Renal pelvis (tissue), 4 donors: ENCODE measurements around the gene CELF1. TPM values are rescaled to one million over a fixed set of nuclear protein-coding genes. Genes with fewer than 3 reads are reported as not detected.
"Not testable (repeated sequence)": the region's sequence is repeated elsewhere in the genome, so short reads cannot be mapped to it uniquely, and the experiment has no call there.

Source experiments
- DNase-seq: peaks from one replicate; pipeline ENCODE4 v3.0.0-alpha.2; 2013
- polyA plus RNA-seq, 3 donors: library from polyadenylated mRNA; unstranded; fragments of 120-200 nt; gene quantifications; one replicate each; pipeline ENCODE4 v1.2.1, GENCODE V29; 2013; ENCODE audit not compliant: insufficient read length in 3 of 3

Gene CELF1
- polyA plus RNA-seq, 3 donors: 91.7 to 120 (median 119) TPM

DNA sequence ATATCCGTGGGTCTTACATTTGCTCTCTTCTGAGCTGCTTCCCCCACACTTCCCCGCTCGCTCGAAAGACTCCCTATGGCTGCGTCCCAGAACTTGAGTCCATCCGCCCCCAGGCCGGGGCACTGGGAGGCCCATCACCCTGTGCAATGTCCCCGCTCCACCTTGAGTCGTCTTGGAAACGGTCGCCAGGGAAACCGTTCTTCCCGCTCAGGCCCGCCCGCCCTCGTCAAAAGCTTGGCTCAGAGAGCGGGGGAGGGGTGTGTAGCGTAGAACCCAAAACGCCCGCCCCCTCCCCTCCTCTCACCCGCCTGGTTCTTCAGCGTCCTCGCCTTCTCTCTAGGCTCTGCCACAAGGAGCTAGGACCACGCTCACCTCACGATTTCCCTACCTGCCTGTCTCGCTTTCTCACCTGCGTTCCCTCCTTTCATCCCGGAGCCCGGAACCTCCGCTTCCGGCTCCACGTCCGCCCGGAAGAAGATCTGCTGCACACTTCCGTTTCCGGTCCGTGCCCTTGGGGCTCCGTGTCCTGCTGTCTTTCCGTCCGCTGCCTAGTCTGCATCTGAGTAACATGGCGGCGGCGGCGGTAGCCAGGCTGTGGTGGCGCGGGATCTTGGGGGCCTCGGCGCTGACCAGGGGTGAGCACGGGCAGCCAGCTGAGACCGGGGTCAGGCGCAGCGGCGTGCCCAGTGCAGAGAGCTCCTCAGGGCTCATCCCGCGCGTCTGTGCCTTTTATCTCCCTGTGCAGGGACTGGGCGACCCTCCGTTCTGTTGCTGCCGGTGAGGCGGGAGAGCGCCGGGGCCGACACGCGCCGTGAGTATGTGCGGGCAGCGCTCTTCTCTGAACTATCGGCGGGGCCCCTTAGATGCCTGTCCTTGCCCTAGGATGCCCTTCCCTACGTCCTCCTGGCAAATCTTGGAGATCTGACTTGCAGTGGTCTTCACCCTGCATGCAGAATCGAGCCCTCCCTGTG, 25.9 kb upstream of the CELF1 start, which contains the start of the genes KBTBD4 and NDUFS3:
KBTBD4 (minus strand) TSS at position 447 of the 971 bp plus-strand sequence; CDS start at position 428, 19 bp downstream.
NDUFS3 (plus strand) TSS at position 551 of the 971 bp plus-strand sequence; CDS start at position 569, 18 bp downstream.
- peak; percentile 95 for DNase-seq

DNA sequence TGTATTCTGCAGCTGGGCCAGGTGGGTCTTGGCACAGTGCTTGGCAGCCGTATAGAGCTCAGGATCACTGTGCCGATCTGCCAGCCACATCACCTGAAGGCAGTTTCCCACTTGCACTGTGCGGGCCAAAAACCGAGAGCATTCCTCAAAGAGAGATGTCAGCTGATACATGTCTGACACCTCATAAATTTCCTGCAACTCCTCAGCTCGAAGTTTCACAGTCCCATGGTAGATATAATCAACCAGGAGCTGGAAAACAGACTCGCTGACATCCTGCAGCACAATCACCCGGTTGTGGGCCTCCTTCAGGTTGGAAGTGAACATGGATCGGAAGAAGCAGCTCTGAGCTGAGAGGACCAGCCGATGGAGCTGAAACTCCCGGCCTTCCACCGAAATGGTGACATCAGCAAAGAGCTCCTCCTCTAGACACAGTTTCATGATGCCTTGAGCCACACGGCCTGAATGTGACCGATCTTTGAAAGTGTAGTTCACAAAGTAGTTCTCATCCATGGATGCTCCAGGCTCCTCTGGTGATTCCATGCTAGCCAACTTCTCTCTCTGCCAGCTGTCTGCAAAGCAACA, 24.6 kb upstream of the CELF1 start:
- no peak for DNase-seq

DNA sequence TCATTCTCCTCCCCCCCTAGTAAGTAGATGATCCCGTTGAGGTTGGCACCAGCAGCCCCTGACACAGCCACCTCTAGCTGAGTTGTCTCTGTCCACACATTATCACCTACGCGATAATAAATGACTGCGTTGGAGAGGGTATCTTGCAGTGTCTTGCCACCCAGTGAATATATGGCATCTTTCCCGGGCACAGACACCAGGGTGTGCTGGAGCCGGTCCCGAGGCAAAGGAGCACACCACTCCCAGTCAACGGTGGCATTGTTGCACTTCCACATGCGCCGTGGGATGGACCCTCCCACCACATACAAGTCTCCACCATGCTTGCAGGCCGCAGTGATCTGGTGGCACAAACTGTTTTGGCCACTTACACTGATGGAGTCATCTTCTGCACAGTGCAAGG, 20.4 kb upstream of the CELF1 start:
- DNase-seq: no peak

DNA sequence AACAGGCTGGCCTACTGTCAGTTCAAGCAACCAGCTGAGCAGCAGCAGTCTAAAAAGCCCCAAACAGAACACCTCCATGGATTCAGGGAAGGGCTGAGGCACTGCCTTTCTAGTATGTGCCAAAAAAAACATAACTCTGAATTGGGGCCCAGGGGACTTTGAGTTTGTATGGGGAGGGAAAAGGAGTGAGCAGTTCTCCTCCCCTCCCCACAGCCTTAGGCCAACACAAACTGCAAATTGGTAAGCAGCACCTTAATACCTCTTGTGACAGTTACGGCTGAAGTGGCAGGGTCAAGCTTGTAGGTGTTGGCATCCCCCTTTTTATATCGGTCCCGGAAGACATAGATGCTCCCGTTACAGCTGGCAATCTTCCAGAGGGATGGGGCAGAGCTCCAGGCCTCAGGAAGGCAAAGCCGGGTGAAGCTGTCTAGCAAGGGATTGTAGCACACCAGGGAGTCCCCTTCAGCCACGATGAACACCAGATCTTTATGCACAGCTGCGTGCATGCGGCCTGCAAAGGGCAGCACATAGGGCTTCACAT, 19.9 kb upstream of the CELF1 start:
- DNase-seq: no peak

DNA sequence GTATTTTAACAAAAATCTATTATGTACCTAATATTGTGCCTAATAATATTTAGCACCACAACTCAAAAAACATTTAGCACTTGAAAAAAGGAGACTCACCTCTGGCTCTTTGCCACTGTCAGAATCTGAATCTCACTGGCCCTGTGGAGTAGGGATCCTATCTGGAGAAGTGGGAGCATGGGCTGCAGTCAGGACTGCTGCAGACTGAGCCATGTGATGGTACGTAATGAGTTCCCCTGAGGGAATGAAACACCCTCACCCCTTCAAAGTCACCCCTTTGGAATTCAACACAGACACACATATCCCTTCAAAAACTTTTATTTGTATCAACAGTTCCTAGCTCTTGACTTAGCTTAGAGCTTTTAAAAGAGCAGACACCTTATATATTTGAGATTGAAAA, 19.0 kb upstream of the CELF1 start:
- no peak for DNase-seq

DNA sequence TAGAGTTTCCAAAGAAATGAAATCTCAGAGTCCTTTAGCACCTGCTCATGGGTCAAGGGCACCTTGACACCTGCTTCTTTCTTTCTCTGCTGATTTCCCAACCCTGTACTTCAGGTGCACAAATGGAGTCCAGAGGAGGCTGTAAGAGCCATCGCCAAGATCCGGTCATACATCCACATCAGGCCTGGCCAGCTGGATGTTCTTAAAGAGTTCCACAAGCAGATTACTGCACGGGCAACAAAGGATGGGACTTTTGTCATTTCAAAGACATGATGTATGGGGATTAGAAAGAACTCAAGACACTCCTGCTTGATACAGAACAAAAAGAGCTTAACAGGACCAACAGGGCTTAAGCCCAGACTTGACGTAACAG, 18.4 kb upstream of the CELF1 start:
- no peak for DNase-seq

DNA sequence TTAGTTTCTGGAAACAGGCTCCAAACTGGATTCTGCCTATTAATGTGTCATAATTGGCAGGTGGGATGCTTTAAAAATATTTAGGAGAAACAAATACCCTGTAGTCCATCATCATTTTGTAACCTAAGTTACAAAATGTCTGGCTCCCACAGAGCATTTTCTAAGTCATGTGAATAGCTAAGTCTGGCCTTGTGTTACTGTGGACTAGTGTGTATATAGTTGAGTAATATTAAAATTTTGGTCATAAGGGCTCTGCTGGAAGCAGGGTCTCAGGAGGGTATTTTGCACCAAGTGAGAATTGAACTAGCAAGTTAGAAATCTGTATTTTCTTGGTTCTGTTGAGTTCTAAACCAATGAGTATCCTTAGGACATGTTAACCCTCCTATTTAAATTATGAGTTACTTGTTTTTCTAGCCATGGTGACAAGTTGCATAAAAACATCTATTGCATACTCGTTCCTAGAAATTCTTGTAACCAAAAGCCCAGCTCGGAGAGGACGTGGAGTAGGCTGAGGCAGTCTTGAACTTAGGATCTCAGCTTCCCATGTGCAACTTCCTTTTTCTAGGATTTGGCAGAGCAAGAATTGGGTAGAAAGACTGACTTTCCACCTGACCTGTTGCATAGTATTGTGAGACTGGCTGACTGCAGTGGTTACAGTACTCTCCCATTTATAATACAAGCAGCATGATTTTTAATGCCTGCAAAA, 17.9 kb upstream of the CELF1 start:
- no peak for DNase-seq

DNA sequence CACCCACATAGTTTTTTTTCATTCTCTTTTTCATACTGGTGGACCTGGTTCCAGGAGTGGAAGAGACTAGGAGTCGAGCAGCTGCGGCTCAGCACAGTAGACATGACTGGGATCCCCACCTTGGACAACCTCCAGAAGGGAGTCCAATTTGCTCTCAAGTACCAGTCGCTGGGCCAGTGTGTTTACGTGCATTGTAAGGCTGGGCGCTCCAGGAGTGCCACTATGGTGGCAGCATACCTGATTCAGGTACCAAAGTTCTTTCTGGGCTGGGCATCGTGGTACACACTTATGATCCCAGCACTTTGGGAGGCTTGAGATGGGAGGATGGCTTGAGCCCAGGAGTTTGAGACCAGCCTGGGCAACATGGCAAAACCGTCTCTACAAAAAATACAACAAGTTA, 16.7 kb upstream of the CELF1 start:
- DNase-seq: no peak

DNA sequence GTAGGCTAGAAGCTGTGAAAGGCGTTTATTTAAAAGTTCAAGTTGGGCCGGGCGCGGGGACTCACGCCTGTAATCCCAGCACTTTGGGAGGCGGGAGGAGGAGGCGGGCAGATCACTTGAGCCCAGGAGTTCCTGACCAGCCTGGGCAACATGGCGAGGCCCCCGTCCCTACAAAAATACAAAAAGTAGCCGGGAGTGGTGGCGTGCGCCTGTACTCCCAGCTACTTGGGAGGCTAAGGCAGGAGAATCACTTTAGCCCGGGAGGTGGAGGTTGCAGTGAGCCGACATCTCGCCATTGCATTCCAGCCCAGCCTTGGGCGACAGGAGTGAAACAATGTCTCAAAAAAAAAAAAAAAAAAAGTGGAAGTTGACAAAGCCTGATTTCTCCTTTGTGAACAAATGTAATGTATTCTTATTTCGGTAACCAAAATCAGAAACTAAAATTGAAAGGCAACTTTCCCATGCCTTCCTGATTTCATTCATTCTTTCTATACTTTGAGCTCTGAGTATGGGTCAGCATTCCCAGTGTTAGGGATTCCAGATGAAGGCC, 13.3 kb upstream of the CELF1 start:
- no peak for DNase-seq

DNA sequence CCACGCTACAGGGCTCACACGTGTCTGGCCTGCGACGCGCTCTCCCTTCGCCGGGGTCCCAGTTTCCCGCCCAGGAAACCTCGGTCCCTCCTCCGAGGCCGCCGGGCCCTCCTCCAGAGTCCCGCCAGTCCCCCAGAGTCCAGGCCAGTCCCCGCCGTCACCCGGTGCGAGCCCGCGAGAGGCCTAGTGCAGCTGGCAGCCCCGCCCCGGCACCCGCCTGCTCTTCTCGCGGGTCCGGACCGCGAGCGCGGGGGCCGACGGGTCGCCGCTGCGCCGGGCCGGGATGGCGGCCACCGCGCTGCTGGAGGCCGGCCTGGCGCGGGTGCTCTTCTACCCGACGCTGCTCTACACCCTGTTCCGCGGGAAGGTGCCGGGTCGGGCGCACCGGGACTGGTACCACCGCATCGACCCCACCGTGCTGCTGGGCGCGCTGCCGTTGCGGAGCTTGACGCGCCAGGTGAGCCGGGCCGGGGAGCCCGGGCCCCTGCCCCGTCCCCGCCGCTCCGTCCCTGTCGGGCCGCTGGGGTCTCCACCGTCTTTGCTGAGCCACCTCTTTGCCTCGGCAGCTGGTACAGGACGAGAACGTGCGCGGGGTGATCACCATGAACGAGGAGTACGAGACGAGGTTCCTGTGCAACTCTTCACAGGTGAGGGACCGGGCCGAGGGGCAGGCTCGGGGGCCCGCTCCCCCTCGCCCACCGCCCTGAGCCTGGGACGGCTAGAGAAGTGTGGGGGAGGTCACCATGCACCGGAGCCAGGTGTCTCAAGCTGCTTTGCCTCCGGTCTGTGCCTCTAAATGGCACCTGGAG, 12.6 kb upstream of the CELF1 start, which contains the start of gene PTPMT1:
PTPMT1 (plus strand) TSS at position 260 of the 809 bp plus-strand sequence; CDS start at position 284, 24 bp downstream.
- peak; percentile 65 for DNase-seq

DNA sequence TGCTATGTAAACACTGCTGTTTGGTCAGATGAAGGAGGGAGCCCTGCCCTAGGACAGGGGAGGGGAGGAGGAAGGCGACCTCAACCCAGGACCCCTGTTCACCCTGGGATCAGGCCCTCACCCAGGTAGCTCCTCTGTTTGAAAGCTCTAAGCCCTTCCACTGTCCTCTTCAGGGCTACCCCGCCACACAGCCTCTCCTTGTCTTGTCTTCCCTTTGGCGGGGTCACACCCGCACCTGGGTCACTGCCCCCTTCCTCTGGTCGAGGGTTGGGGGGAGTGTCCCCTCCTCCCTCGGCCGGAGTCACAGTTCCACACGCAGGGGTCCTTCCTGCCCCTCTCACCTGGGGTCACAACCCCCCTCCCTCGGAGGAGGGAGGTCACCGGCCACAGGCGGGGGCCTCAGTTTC, 12.0 kb upstream of the CELF1 start:
- DNase-seq: no peak

DNA sequence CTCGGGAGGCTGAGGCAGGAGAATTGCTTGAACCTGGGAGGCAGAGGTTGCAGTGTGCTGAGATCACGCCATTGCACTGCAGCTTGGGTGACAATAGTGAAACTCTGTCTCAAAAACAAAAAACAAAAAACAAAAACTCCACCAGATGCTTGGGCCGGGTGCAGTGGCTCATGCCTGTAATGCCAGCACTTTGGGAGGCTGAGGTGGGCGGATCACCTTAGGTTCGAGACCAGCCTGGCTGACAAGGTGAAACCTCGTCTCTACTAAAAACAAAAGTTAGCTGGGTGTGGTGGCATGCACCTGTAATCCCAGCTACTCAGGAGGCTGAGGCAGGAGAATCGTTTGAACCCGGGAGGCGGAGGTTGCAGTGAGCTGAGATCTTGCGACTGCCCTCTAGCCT, 11.4 kb upstream of the CELF1 start:
- not testable (repeated sequence) for DNase-seq

DNA sequence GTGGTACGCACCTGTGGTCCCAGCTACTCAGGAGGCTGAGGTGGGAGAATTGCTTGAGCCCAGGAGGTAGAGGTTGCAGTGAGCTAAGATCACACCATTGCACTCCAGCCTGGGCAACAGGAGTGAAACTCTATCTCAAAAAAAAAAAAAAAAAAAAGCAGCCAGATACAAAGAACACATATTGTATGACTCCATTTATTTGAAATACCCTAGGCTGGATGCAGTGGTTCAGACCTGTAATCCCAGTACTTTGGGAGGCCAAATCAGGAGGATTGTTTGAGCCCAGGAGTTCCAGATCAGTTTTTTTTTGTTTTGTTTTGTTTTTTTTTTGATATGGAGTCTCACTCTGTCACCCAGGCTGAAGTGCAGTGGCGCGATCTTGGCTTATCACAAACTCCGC, 9.5 kb upstream of the CELF1 start:
- DNase-seq: not testable (repeated sequence)

DNA sequence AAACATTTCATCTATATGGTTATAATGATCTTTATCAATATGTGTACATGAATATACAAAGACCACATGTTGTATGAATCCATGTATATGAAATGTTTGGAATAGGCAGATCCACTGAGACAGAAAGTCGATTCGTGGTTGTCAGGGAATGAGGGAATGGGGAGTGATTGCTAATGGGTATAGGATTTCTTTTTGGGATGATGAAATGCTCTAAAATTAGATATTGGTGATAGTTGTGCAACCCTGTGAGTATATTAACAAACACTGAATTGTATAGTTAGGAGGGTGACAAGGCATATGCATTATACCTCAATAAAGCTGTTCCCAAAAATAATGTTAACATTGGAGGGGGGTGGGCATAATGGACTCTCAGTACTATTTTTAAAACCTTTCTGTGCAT, 7.5 kb upstream of the CELF1 start:
- no peak for DNase-seq

DNA sequence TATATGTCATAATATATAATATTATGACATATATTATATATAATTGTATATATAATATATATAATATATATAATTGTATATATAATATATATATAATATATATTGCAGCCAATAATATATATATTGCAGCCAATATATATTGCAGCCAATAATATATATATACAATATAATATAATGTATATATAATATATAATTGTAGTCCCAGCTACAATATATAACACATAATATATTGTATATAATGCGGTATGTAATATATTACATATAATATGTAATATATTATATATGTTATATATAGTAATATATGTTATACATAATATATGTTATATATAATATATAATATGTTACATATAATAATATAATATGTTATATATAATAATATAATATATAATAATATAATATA, 5.8 kb upstream of the CELF1 start:
- no peak for DNase-seq

DNA sequence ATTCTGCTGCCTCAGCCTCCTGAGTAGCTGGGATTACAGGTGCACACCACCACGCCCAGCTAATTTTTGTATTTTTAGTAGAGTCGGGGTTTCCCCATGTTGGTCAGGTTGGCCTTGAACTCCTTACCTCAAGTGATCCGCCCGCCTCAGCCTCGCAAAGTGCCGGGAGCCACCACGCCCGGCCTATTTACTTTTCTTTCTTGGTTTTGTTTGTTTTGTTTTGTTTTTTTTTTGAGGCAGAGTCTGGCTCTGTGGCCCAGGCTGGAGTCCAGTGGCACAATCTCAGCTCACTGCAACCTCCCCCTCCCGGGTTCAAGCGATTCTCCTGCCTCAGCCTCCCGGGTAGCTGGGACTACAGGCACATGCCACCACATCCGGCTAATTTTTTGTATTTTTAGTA, 4.1 kb upstream of the CELF1 start:
- not testable (repeated sequence) for DNase-seq

DNA sequence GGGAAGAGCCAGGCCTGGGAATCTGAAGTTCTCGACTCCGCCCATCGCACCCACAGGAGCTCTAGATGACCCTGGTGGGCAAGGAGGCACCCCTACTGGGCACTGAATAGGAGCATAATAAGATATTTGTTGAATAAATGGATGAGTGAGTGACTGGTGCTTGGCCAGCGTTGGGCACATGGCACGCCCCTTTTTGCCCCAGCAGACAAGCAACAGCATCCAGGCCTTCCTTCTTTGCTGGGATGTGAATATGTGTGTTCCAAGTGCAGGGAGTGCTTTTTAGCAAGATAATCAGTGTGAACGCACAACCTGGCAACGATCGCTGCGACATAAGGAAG, 443 bp upstream of the CELF1 start:
- no peak for DNase-seq

DNA sequence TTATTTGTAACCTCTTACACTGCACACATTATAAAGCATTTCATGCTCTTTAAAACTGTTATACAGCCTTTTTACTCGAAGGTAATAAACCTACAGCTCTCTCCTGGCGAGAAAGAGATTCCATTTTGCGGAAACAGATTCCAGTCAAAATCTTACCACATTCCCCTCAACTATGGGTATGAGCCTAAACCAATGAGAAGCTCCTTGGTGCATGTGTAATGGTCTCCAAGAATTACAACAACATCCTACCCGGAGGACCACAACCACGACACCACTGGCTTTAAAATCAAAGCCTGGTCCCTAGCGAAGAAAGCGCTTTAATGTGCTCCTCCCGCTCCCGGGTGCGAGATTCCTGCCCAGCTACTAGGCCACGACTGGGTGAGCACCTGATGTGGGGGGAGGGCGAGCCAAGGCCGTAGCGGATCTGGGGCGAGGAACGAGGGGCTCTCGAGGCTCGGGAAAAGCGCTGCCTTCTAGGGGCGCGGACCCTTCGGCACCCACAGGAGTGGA, 821 bp downstream of the CELF1 start:
- DNase-seq: peak; percentile 46

DNA sequence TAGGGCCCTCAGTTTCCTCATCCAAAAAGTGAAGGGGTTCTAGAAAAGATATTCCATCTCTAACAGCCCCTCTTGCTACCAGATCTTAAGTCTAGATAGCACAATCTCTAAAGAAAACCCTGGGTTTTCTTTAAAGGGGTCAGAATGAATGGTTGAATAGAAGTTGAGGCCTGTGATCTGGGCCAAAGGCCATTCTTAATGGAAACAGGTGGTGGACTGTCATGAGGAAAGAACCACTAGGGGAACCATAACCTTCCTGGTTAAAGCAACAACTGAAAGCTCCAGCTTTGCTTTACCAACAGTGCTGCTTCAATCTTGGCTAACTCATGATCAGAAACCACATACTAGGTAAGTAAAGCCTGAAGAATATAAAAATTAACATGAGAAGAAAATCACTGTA, 1.8 kb downstream of the CELF1 start:
- no peak for DNase-seq

DNA sequence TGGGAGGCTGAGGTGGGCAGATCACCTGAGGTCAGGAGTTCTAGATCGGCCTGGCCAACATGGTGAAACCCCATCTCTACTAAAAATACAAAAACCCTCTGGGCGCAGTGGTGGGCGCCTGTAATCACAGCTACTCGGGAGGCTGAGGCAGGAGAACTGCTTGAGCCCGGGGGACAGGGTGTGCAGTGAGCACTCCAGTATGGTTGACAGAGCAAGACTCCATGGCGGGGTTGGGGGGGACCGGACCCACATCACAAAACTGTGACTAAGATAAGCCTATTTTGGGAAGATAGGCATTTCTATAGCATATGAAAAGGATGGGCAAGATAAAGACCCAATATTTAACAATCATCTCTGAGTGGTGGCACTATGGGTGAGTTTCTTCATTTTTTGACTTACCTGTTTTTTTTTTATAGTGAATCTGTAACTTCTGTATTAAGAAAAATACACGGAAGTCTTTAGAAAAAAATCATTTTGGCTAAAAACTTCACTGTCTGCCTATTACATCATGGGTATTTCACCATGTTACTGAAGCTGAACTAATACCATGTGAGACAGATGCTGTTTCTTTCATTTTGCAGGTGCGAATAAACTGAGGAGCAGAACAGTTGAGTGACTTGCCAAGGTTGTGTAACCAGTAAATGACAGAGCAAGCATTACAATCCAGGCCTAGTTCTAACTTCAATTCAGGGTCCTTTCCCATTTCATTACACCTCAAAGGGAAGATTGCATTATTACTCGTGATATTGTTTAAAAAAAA, 2.5 kb downstream of the CELF1 start:
- DNase-seq: no peak
